Measurements from ENCODE around the gene MAP2. TPM values are rescaled to one million over a fixed set of nuclear protein-coding genes. Genes with fewer than 3 reads are reported as not detected.
"Not testable (repeated sequence)": the region's sequence is repeated elsewhere in the genome, so short reads cannot be mapped to it uniquely, and the experiment has no call there.

MAP2 gene
- total RNA-seq, 2 experiments from 2014 or later = 0.16 to 0.20 TPM

- intact Hi-C loops (cut with DNase I, micrococcal nuclease) = no loop called here
- Mint-ChIP-seq H3K4me3 (no peak overlapping the region), H3K27ac (no peak overlapping the region), H3K9me3 (peaks cover 5% of the 10 kb centered on the region), H3K27me3 (no peaks in the 10 kb centered on the region), H3K36me3 (ENCODE audit: low read depth) (no peaks in the 10 kb centered on the region), H3K4me1 (ENCODE audit: low read depth) (no peaks in the 10 kb centered on the region)
- DNase-seq (no peak), ATAC-seq (ENCODE audit: poor library complexity) (no peak)
- no peak overlapping the region for H3K27ac ChIP-seq (ENCODE audit: low read depth in 1 of 2, low read length in 2 of 2)
- no peaks in the 10 kb centered on the region for H3K27me3 ChIP-seq (ENCODE audit: control insufficient read depth in 1 of 2, insufficient read depth in 2 of 2, low read length in 2 of 2)
- ChIA-PET POLR2A (no interaction called here), CTCF (no interaction called here)
- no peaks in the 10 kb centered on the region for H3K4me1 ChIP-seq (ENCODE audit: insufficient read depth, low read length)
- no peaks in the 10 kb centered on the region for H3K9me3 ChIP-seq (ENCODE audit: control insufficient read depth in 1 of 2, insufficient read depth in 1 of 2, low read length in 2 of 2)
- no peak overlapping the region for H3K4me3 ChIP-seq (ENCODE audit: low read length)
- no peak for TF ChIP-seq CTCF (IDR thresholded peaks at IDR 0.05)
- no peaks in the 10 kb centered on the region for H3K36me3 ChIP-seq (ENCODE audit: insufficient read depth, low read length)
Measured at GRCh38 chr2:209596262-209596661, 172.4 kb downstream of the MAP2 start.

GRCh38 chr2:209598227-209598626, 174.4 kb downstream of the MAP2 start:
- CTCF ChIA-PET, H3K27ac Mint-ChIP-seq, H3K27me3 Mint-ChIP-seq: not testable (repeated sequence)

GRCh38 chr2:209600341-209601171, 176.7 kb downstream of the MAP2 start:
- Histone ChIP-seq H3K36me3 (ENCODE audit: insufficient read depth, low read length) (no peaks in the 10 kb centered on the region), H3K27ac (ENCODE audit: low read depth in 1 of 2, low read length in 2 of 2) (no peak overlapping the region), H3K4me1 (ENCODE audit: insufficient read depth, low read length) (no peaks in the 10 kb centered on the region), H3K4me3 (ENCODE audit: low read length) (no peak overlapping the region), H3K27me3 (ENCODE audit: control insufficient read depth in 1 of 2, insufficient read depth in 2 of 2, low read length in 2 of 2) (no peaks in the 10 kb centered on the region), H3K9me3 (ENCODE audit: control insufficient read depth in 1 of 2, insufficient read depth in 1 of 2, low read length in 2 of 2) (no peaks in the 10 kb centered on the region)
- Mint-ChIP-seq H3K4me3 (no peak overlapping the region), H3K27ac (no peak overlapping the region), H3K36me3 (ENCODE audit: low read depth) (no peaks in the 10 kb centered on the region), H3K9me3 (peaks cover 5% of the 10 kb centered on the region), H3K4me1 (ENCODE audit: low read depth) (no peaks in the 10 kb centered on the region), H3K27me3 (no peaks in the 10 kb centered on the region)
- intact Hi-C loops (cut with DNase I, micrococcal nuclease) = no loop called here
- DNase-seq = no peak
- TF ChIP-seq CTCF (IDR thresholded peaks at IDR 0.05) = no peak
- ATAC-seq (ENCODE audit: poor library complexity) = no peak
- ChIA-PET CTCF (no interaction called here), POLR2A (no interaction called here)

More at GRCh38 chr2:209598227-209598626, 174.4 kb downstream of the MAP2 start:
- H3K27ac ChIP-seq (ENCODE audit: low read depth in 1 of 2, low read length in 2 of 2); H3K4me1 Mint-ChIP-seq (ENCODE audit: low read depth); POLR2A ChIA-PET; H3K9me3 Mint-ChIP-seq; H3K4me3 Mint-ChIP-seq; H3K36me3 Mint-ChIP-seq (ENCODE audit: low read depth); H3K9me3 ChIP-seq (ENCODE audit: control insufficient read depth in 1 of 2, insufficient read depth in 1 of 2, low read length in 2 of 2); H3K27me3 ChIP-seq (ENCODE audit: control insufficient read depth in 1 of 2, insufficient read depth in 2 of 2, low read length in 2 of 2); H3K4me3 ChIP-seq (ENCODE audit: low read length); H3K4me1 ChIP-seq (ENCODE audit: insufficient read depth, low read length); DNase-seq; intact Hi-C loops (cut with DNase I, micrococcal nuclease); ATAC-seq (ENCODE audit: poor library complexity); H3K36me3 ChIP-seq (ENCODE audit: insufficient read depth, low read length): not testable (repeated sequence)

GRCh38 chr2:209601497-209601896, 177.7 kb downstream of the MAP2 start:
- no peak for ATAC-seq (ENCODE audit: poor library complexity)
- Mint-ChIP-seq H3K9me3 (peaks cover 5% of the 10 kb centered on the region), H3K4me3 (no peak overlapping the region), H3K36me3 (ENCODE audit: low read depth) (no peaks in the 10 kb centered on the region), H3K27me3 (no peaks in the 10 kb centered on the region), H3K4me1 (ENCODE audit: low read depth) (no peaks in the 10 kb centered on the region), H3K27ac (no peak overlapping the region)
- POLR2A ChIA-PET = no interaction called here
- Histone ChIP-seq H3K27me3 (ENCODE audit: control insufficient read depth in 1 of 2, insufficient read depth in 2 of 2, low read length in 2 of 2) (no peaks in the 10 kb centered on the region), H3K9me3 (ENCODE audit: control insufficient read depth in 1 of 2, insufficient read depth in 1 of 2, low read length in 2 of 2) (no peaks in the 10 kb centered on the region), H3K4me3 (ENCODE audit: low read length) (no peak overlapping the region), H3K4me1 (ENCODE audit: insufficient read depth, low read length) (no peaks in the 10 kb centered on the region), H3K36me3 (ENCODE audit: insufficient read depth, low read length) (no peaks in the 10 kb centered on the region), H3K27ac (ENCODE audit: low read depth in 1 of 2, low read length in 2 of 2) (no peak overlapping the region)
- intact Hi-C loops (cut with DNase I, micrococcal nuclease) = no loop called here
- DNase-seq = no peak
- CTCF ChIA-PET = no interaction called here
- no peak for TF ChIP-seq CTCF (IDR thresholded peaks at IDR 0.05)

Data from CD4-positive, alpha-beta T cell (primary cell).